ENCODE data around the gene C4orf50. TPM values are rescaled to one million over a fixed set of nuclear protein-coding genes. Genes with fewer than 3 reads are reported as not detected.

C4orf50 gene
- total and polyA plus RNA-seq, 10 of the 15 experiments (the other 5 are each of a cell fraction or from before 2014, with no cell fraction given), result 0.04 to 0.09 (median 0.05) TPM; not detected in 3

DNA sequence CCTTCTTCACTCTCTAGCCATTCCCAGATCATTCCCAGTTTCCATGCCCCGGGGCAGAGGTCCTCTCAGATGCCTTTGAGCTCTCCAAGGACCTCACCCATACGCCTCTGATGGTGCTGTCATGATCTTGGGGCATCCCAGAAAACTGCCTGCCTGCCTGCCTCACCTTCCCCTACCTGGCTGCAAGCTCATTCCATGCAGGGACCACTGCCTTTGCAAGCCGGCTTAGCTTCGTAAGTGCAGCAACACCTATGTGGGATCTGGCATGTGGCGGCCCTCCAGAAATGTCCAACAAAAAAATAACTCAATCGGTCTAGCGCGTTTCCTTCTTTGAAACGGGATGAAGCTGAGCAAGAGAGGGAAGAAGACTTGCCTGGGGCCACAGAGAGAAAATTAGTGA is 53.0 kb downstream of the C4orf50 start (continued):
- TF ChIP-seq, protein P1, sequence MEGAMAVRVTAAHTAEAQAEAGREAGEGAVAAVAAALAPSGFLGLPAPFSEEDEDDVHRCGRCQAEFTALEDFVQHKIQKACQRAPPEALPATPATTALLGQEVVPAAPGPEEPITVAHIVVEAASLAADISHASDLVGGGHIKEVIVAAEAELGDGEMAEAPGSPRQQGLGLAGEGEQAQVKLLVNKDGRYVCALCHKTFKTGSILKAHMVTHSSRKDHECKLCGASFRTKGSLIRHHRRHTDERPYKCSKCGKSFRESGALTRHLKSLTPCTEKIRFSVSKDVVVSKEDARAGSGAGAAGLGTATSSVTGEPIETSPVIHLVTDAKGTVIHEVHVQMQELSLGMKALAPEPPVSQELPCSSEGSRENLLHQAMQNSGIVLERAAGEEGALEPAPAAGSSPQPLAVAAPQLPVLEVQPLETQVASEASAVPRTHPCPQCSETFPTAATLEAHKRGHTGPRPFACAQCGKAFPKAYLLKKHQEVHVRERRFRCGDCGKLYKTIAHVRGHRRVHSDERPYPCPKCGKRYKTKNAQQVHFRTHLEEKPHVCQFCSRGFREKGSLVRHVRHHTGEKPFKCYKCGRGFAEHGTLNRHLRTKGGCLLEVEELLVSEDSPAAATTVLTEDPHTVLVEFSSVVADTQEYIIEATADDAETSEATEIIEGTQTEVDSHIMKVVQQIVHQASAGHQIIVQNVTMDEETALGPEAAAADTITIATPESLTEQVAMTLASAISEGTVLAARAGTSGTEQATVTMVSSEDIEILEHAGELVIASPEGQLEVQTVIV (IDR thresholded peaks at IDR 0.05; ENCODE audit: borderline replicate concordance, partially characterized antibody), result no peak
- TF ChIP-seq JUND (IDR thresholded peaks at IDR 0.05; ENCODE audit: low read depth, low read length), result no peak
- TF ChIP-seq NR2F1 (conservative IDR thresholded peaks at IDR 0.05), result no peak
- no peak for TF ChIP-seq SREBF2 (IDR thresholded peaks at IDR 0.05; ENCODE audit: low read length)
- no peak for TF ChIP-seq MXI1 (IDR thresholded peaks at IDR 0.05; ENCODE audit: low read depth, low read length)

DNA sequence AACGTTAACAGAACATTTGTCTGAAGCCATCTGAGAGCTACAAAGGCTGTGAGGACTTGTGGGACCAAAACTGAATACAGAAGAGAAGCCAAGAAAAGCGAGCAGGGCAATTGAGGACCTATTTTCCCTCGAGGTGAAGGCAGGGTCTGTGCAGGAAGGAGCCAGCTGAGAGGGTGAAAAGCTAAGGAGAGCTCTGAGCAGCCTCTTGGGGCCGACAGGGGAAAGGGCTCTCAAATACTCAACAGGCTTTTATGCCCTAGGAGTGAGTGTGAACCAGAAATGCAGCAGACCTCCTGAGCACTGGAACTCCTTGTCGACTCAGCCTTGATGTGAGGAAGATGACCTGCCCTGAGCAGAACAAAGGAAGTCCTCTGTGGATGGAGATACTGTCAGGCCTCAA is 54.2 kb downstream of the C4orf50 start:
- no peaks in the 10 kb centered on the region for H3K9me3 ChIP-seq (replicated peaks; ENCODE audit: control insufficient read depth, insufficient read depth, low read length)
- no peak for ATAC-seq
- POLR2A ChIA-PET, result no interaction called here
- RAD21 ChIA-PET (ENCODE audit: unreplicated experiment), result no interaction called here
- no peak for FAIRE-seq
- H3K4me3 ChIP-seq, result no peak overlapping the region
- no peak for DNase-seq (ENCODE audit: low read depth, low spot score)
- WGBS (ENCODE audit: insufficient coverage, insufficient replicate concordance, low lambda C conversion rate, missing lambda C conversion rate), result 13% methylated on average over 5 of the region's 5 CpGs
- no peak overlapping the region for H3K27ac ChIP-seq (ENCODE audit: control insufficient read depth, insufficient read depth)
- CTCF ChIA-PET, result interaction anchor here (0.9 to 1.2 kb wide), 2 partner anchors 23 to 34 kb away, joined by 3 to 4 read pairs; no protein-coding TSS in a partner anchor
- BruUV-seq (replicated peaks), result no TSS peak
- no peaks in the 10 kb centered on the region for H3K36me3 ChIP-seq (ENCODE audit: control insufficient read depth in 2 of 2, insufficient read depth in 2 of 2, low read length in 1 of 2)
- no peaks in the 10 kb centered on the region for H3K79me2 ChIP-seq (ENCODE audit: control insufficient read depth, insufficient read depth, low read length)
- H2AFZ ChIP-seq (ENCODE audit: control insufficient read depth, low read depth, low read length), result no peak overlapping the region
- H3K9ac ChIP-seq (ENCODE audit: control insufficient read depth, insufficient read depth, low read length), result no peak overlapping the region
- H3K4me2 ChIP-seq (ENCODE audit: control insufficient read depth, insufficient read depth), result no peak overlapping the region
- H3K27me3 ChIP-seq (replicated peaks in 1 of 2; ENCODE audit: control insufficient read depth in 2 of 2, insufficient read depth in 2 of 2, low read length in 1 of 2), result peaks cover 2% of the 10 kb centered on the region in 2 experiments; a peak in 2 of 4 replicates
- SMC1A ChIA-PET (ENCODE audit: uncharacterized antibody, unreplicated experiment), result no interaction called here
- in situ Hi-C loops (cut with MboI), result no loop called here
- no peak for TF ChIP-seq ASH2L (IDR thresholded peaks at IDR 0.05; ENCODE audit: borderline replicate concordance, low read depth)
- intact Hi-C loops (cut with micrococcal nuclease; ENCODE audit: unreplicated experiment), result no loop called here
- H4K20me1 ChIP-seq (ENCODE audit: control insufficient read depth, insufficient read depth), result peaks cover 3% of the 10 kb centered on the region; the same call in 1 of the 2 replicates
- H3K4me1 ChIP-seq (ENCODE audit: control insufficient read depth, insufficient read depth, low read length), result no peaks in the 10 kb centered on the region

All from GM12878 (cell line).